ENCODE data around the gene CASK.

The CASK gene

DNA sequence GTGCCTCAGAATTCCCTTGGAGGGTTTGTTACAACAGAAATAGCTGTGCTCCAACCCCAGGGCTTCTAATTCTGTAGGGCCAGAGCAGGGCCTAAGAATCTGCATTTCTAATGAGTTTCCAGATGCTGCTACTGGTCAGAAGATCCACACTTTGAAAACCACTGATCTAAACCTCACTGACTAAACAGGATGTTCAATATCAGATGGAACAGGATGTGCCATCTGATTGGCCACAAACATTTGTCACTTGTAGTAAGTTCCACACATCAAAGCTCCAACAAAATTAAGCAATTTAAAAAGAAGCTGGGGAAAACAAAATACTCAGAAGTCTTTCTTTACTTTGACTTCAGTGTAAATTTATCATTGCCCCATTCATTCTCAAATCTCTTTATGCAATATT lies 14.3 kb downstream of the CASK start:
- no peak for DNase-seq

GRCh38 chrX:41906515-41907187 lies 16.7 kb downstream of the CASK start:
- no peak for DNase-seq

DNA sequence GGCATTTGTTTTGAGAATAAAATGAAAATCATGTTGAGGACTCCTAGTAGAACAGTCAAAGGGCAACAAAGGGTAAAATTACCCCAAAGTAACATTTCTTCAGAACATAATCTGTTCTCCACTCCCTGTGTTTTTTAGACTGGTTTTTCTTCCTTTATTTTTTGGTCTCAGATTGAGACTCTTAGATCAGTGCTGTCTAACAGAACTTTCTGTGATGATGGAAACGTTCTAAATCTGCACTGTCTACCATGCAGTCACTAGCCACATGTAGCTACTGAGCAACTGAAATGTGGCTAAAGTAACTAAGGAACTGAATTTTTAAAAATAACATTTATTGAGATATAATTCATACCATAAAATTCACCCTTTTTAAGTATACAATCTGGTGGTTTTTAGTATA lies 19.8 kb downstream of the CASK start:
- DNase-seq, result no peak

DNA sequence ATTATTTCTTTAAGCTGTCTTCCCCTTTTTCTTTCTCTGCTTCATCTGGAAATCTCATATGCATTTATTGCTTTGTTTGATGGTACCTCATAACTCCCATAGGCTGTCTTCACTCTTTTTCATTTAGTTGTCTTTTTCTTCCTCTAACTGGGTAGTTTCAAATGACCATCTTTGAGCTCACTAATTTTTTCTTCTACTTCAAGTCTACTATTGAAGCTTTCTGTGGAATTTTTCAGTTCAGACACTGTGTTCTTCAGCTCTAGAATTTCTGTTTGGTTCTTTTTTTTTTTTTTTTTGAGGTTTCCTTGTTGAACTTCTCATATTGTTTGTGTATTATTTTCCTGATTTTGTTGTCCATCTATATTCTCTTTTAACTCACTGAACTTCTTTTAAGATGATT lies 23.0 kb downstream of the CASK start:
- DNase-seq, result no peak

GRCh38 chrX:41895826-41896225 lies 27.5 kb downstream of the CASK start:
- DNase-seq, result no peak

DNA sequence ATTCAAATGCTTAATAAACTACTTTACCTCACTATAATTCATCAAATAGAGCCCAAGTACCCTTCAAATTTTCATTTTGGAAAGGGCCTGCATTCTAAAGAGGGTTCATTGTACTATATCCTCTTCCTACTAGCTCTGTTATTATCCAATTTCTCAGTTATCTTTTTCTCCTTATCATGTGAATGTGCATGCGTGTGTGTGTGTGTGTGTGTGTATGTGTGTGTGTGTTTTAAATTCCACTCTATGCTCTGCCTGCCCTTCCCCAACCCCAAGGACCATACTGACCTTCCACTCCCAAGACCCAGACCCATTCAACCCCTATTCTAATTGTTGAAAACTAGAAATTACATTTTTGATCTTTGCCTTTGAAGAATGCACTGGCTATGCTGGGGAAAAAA lies 33.3 kb downstream of the CASK start:
- DNase-seq, result no peak

- DNase-seq, result no peak
Measured at GRCh38 chrX:41889317-41890025, 33.9 kb downstream of the CASK start.

- no peak for DNase-seq
Measured at GRCh38 chrX:41887691-41888090, 35.7 kb downstream of the CASK start.

DNA sequence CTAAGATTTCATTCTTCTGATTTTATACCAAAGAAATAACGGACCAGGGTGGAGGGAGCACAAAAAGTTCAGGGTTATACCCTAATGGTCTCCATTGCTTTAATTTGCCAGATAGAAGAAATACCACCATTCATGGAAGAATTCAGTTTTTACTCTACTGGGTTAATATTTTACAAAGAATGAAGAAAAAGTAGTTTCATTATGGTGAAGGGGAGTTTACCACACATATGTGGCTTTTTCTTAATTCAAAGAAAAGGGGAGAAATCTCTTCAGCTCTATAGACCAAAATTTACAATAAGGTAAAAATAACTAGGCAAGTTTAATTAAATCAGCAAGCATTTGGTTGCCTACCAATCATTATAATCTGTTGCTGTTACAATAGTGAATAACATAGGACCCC lies 37.6 kb downstream of the CASK start:
- no peak for DNase-seq

GRCh38 chrX:41881166-41881565 lies 42.2 kb downstream of the CASK start:
- DNase-seq, result no peak

DNA sequence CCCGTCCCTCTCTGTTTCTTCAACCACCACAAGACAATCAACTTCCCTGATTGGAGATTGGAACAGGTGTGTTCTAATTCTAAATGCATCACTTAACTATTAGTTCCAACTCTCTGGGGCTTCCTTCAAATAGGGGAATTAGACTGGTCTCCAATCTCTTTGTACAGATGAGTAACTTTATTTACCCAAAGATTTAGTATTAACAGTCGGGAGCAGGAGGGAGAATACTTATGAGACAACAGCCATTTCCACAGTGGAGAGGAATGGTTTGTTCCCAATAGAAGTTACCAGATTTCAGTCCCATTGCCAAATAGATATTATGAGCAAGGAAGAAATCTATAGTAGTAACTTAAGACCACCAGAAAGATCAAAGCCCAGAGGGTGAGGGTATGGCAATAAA lies 46.2 kb downstream of the CASK start:
- DNase-seq, result no peak

GRCh38 chrX:41875142-41875541 lies 48.2 kb downstream of the CASK start:
- DNase-seq, result no peak

DNA sequence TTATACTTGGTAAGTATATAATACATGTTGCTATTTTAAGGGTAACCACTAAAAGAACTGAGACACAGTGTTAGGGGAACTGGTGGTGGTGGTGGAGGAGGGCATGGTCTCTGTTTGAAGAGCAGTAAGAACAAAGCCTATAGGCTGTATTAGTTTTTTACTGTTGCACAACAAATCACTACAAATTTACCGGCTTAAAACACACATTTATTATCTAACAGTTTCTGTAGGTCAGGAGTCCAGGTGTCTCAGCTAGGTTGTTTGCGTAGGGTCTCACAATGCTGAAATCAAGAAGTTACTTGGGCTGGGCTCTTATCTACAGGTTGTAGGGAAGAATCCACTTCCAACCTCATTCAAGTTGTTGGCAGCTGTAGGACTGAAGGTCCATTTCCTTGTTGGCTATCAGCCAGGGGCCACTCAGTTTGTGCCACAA lies 52.6 kb downstream of the CASK start:
- DNase-seq, result no peak

DNA sequence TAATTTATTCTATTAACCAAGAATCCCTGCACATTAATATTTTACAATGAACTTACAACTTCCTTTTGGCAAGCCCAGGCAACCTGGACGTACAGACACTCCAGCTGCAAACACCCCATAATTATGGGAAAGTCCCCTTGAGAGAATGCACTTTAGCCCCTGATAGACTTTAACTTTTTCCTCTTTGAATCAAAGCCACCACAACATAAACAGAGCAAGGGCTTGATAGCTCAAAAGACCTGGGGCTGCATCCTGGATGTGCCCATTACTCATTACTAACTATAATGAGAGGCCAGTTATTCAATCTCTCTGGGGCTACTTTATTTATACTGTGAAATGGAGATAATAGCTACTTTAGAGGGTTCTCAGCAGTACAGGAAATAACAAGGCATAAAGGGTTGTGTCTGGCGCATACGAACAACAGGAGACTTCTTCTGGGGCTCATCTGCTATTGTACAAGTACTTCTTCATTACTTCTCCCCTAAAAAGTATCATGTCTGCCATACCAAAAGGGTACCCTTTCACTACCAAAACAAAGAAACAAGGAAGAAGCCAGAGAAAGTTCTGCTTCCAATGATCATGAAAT lies 54.9 kb downstream of the CASK start:
- no peak for DNase-seq

- no peak for DNase-seq
Measured at GRCh38 chrX:41863343-41864203, 59.8 kb downstream of the CASK start.

DNA sequence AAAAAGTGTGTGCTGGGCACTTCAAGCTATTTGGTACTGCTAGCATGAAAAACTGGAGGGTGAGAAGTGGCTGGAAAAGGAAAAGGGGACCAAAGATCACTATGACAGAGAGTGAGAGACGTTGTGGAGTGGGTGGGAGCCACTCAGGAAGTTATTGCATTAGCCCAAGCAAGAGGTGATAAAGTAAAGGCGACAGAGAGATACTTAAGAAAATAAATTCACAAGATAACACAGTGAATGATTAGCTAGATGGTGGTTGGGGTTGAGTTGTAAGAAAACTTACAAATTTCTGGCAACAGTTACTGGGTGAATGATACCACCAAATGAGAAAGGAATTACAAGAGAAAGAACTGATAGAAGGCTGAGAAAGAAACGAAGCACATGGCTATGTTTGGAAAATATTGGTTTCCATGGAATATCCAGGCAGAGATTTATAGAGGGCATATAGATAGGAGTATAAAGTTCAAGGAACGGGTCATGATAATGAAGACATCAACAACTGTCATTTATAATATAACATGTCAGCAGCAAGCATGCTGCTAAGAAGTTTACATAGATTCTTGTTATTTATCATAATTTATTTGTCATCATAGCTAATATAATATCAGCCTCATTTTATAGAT lies 60.7 kb downstream of the CASK start:
- no peak for DNase-seq

- no peak for DNase-seq
Measured at GRCh38 chrX:41858161-41858775, 65.1 kb downstream of the CASK start.

DNA sequence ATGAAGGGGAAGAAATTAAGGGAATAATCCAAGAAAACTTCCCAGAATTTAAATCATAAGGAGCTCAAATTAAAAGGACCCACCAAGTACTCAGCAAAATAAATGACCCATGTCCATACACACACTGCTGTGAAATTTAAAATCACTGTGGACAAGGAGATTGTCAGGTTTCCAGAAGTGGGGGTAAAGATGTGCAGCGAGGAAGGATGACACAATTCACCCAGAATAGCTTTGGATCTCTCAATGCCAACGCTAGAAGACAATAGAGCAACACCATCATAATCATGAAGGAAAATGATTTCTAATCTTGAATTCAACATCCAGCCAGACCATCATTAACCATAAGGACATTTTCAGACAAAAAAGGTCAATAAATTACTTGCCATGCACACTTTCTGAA lies 65.7 kb downstream of the CASK start:
- no peak for DNase-seq

GRCh38 chrX:41846714-41847113 lies 76.6 kb downstream of the CASK start:
- DNase-seq, result no peak

GRCh38 chrX:41837270-41837944 lies 85.9 kb downstream of the CASK start:
- DNase-seq, result no peak

Measured in anterior cingulate cortex (tissue), 58 donors.